Adipocyte (in vitro differentiated cells): ENCODE results near the gene SOX10.
A peak's percentile ranks its signal among the peaks of the same experiment; 100 is the strongest.

Experiments used
- DNase-seq: peaks from one replicate; pipeline ENCODE4 v3.0.0-alpha.2; 2015; ENCODE audit warnings: low read depth
- H3K27me3 ChIP-seq: replicated peaks from 2 replicates; pipeline ENCODE4 v1.7.0; 2013; ENCODE audit warnings: mild to moderate bottlenecking, low read length, moderate library complexity; ENCODE audit not compliant: control insufficient read depth, insufficient read depth
- H3K36me3 ChIP-seq: 2 replicates; pipeline ENCODE4 v1.7.0; 2013; ENCODE audit warnings: low read length, mild to moderate bottlenecking, moderate library complexity; ENCODE audit not compliant: control insufficient read depth, insufficient read depth, severe bottlenecking
- H3K4me1 ChIP-seq: 2 replicates; pipeline ENCODE4 v1.7.0; 2013; ENCODE audit warnings: mild to moderate bottlenecking, low read length, moderate library complexity; ENCODE audit not compliant: control insufficient read depth, insufficient read depth
- H3K4me3 ChIP-seq: 2 replicates; pipeline ENCODE4 v1.7.0; 2013; ENCODE audit warnings: mild to moderate bottlenecking, low read length, moderate library complexity
- H3K9ac ChIP-seq: 2 replicates; pipeline ENCODE4 v1.7.0; 2013; ENCODE audit warnings: mild to moderate bottlenecking, low read length, moderate library complexity
- H3K9me3 ChIP-seq: 2 replicates; pipeline ENCODE4 v1.7.0; 2013; ENCODE audit warnings: mild to moderate bottlenecking, low read length, moderate library complexity; ENCODE audit not compliant: control insufficient read depth

SOX10 gene

DNA sequence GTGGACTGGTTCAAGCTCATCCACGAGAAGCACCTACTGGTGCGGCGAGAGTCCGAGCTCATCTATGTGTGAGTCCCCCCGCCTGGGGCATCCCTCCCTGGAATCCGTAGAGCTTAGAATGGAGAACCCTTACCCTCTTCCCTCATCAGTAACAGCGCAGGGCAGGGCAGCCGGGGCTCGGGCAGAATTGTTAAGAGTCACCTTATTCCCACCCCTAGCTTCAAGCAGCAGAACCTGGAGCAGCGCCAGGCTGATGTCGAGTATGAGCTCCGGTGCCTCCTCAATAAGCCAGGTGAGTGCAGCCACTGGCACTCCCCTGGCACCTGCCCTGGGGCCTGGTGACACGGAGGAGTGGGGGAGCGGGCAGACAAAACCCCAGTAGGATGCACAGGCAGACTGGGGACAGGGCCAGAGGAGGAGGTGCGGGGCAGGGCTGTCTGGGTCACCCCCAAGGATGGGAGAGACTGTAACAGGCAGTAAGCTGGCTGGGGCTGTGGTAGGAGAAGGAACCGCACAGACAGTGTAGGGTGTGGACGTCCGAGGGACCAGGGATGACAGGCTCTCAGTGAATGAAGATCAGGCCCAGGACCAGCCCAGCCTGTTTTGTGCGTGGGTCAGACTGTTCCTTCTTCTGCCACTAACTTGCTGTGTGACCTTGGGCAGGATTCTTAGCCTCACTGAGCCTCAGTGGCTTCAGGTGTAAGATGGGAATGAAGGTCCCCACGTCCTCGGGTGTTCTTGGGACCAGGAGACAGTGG is 51.4 kb downstream of the SOX10 start:
- Histone ChIP-seq H3K36me3 (peaks cover 56% of the 10 kb centered on the region), H3K4me1 (peaks cover 31% of the 10 kb centered on the region), H3K4me3 (no peak overlapping the region), H3K9me3 (no peaks in the 10 kb centered on the region), H3K9ac (no peak overlapping the region), H3K27me3 (no peaks in the 10 kb centered on the region)
- DNase-seq: no peak

DNA sequence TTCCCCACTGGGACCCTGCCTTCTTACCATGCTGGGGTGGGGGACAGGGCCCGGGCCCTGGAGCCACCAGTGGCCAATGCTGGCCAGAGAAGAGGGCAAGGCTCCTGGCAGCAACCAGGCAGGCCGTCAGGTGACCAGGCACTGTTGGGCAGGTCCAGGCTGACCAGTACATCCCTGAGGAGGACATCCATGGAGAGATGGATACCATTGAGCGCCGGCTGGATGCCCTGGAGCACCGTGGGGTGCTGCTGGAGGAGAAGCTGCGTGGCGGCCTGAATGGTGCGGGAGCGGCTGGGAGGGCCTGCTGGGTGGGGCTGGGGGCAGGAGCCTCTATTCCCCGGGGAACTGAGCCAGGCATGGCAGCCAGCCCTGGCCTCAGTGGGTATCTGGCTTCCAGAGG is 52.0 kb downstream of the SOX10 start:
- Histone ChIP-seq H3K27me3 (no peaks in the 10 kb centered on the region), H3K4me3 (no peak overlapping the region), H3K4me1 (peaks cover 31% of the 10 kb centered on the region), H3K9ac (no peak overlapping the region), H3K36me3 (peaks cover 54% of the 10 kb centered on the region), H3K9me3 (no peaks in the 10 kb centered on the region)
- no peak for DNase-seq

DNA sequence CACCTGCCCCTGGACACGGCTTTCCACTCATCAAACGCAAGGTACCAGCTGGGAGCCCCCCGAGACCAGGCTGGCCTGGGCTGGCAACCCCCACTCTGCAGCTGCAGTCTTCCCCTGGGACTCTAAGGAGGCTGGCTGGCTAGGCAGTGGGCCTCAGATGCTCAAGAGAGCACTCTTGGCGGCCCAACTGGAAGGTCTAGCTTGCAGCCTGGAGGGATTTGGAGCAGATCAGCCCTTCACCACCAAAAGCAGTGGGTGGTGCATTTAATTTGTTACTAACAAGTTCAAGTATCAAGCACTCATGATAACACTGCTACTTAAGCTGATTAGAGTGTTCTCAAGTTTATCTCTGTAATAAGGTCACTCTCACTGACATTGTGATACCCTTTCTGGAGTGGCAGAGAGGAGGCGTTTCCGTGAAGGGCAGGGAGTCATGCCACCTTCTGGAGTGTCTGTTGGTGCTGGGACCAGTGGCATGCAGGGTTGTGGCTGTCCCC is 52.4 kb downstream of the SOX10 start:
- no peaks in the 10 kb centered on the region for H3K9me3 ChIP-seq
- no peak for DNase-seq
- no peaks in the 10 kb centered on the region for H3K27me3 ChIP-seq
- peaks cover 31% of the 10 kb centered on the region for H3K4me1 ChIP-seq
- no peak overlapping the region for H3K4me3 ChIP-seq
- no peak overlapping the region for H3K9ac ChIP-seq
- peaks cover 55% of the 10 kb centered on the region for H3K36me3 ChIP-seq

DNA sequence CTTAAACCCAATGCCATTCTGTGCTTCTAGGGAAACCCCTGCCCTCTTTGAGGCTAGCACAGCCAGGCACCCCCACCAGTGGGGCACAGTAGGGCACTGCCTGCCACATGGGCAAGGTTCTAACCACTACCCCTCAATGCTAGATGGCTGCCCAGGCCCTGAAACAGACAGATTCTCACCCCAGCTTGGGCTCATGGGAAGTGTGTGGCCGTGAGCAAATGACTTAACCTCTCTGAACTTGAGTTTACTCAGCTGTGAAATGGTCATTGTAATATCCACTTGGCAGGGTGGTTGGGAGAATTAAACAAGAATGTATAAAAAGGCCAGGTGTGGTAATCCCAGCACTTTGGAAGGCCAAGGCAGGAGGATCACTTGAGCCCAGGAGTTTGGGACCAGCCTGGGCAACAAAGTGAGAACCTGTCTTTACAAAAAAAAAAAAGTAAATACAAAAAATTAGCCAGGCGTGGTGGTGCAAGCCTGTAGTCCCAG is 53.4 kb downstream of the SOX10 start:
- Histone ChIP-seq H3K4me3 (no peak overlapping the region), H3K36me3 (peaks cover 58% of the 10 kb centered on the region), H3K27me3 (no peaks in the 10 kb centered on the region), H3K4me1 (peaks cover 31% of the 10 kb centered on the region), H3K9me3 (no peaks in the 10 kb centered on the region), H3K9ac (peak overlapping the region; percentile 27)
- no peak for DNase-seq

DNA sequence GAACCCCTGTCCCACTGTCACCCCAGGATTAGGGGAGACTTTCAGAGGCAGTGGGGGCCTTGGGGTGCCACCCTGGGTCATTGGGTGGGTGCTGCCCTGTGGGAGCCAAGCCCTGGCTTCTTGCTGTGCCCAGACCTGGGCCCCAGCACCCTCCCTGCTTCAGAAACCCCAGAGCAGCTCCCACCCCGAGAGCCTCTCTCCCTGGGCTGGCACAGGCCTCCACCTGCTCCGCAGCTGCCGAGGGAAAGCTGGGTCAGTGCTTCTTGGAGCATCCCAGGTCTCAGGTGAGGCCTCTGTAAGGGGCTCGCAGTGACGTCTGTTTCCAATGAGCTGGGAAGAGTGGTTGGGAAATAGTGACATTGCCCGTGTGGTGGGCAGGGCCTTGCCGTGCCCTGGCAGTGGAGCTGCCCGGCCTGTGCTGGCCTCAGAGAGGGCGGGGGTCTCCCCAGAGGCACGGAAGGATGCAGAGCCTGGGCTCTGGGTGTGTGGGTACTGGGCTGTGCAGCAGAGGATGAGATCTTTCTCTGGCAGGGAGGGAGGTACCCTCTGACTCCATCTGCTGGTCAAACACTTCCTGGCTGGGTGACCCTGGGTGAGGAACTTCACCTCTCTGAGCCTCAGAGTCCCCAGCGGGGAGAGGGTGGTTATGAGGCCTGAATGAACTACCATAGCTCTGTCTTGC is 53.9 kb downstream of the SOX10 start:
- Histone ChIP-seq H3K9ac (peak overlapping the region; percentile 27), H3K4me1 (peaks cover 34% of the 10 kb centered on the region), H3K27me3 (no peaks in the 10 kb centered on the region), H3K4me3 (no peak overlapping the region), H3K9me3 (no peaks in the 10 kb centered on the region), H3K36me3 (peaks cover 62% of the 10 kb centered on the region)
- peak; percentile 41 for DNase-seq

DNA sequence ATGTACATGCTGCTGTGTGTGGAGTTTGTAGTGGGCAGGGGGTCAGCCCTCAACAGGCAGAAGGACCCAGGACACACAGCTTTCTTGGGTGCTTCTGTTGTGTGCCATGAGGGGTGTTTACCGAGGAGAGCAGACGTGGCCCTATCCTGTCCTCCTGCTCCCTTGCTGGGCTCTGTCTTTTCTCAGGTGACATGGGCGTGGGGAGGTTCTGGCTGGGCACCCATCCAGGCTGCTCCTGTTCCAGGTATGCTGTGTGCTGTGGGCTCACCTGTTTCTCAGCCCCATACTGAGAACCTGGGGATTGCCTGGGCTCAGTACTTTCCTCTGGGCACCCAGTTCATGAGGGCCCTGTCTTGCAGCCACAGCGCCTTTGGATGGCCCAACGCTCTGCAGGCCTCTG is 55.0 kb downstream of the SOX10 start:
- no peak overlapping the region for H3K9ac ChIP-seq
- H3K36me3 ChIP-seq: peaks cover 72% of the 10 kb centered on the region
- H3K9me3 ChIP-seq: no peaks in the 10 kb centered on the region
- no peaks in the 10 kb centered on the region for H3K27me3 ChIP-seq
- peaks cover 42% of the 10 kb centered on the region for H3K4me1 ChIP-seq
- DNase-seq: no peak
- no peak overlapping the region for H3K4me3 ChIP-seq

DNA sequence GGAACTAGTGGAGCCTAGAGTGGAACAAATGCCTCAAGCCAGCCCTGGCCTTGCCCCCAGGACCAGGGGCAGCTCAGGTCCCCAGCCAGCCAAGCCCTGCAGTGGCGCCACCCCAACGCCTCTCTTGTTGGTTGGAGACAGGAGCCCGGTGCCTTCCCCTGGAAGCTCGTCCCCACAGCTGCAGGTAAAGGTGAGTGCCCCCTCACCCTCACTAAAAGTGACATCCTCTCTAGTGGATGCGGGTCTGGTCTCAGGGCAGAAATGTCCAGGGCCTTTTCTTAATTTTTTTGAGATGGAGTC is 56.8 kb downstream of the SOX10 start:
- Histone ChIP-seq H3K36me3 (peaks cover 78% of the 10 kb centered on the region), H3K4me3 (no peak overlapping the region), H3K27me3 (no peaks in the 10 kb centered on the region), H3K9me3 (no peaks in the 10 kb centered on the region), H3K9ac (no peak overlapping the region), H3K4me1 (peaks cover 28% of the 10 kb centered on the region)
- DNase-seq: no peak

DNA sequence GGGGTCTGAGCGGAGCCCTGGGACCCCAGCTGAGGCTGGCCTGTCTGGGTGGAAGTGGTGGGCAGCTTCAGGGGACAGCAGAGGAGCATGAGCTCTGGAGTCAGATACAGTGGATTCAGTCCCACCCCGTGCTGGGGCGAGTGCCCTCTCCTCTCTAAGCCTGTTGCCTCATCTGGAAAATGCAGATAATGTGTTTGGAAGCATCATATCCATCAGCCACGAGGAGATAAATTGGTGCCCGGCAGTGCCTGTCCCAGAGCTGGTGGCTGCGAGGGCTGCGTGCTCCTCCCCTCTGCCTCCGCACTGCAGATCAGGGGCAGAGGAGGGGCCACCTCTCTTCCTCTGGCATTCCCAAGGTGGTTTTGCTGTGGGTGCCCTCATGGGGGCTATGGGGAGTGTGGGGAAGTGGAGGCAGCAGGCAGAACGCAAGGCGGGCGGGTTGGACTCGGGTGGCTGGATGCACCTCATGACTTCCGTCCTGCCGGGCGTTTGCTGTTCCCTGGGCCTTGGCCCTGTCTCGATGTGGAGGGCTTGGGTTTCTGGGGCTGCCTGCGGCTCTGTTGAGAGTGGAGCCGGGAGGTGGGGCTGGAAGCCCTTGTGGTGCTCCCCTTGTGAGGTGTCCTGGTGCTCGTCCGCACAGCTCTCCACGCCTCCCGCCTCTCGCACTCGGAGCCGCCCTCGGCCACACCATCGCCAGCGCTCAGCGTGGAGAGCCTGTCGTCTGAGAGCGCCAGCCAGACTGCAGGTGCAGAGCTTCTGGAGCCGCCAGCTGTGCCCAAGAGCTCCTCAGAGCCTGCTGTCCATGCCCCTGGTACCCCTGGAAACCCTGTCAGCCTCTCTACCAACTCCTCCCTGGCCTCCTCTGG is 57.4 kb downstream of the SOX10 start:
- Histone ChIP-seq H3K27me3 (no peaks in the 10 kb centered on the region), H3K4me1 (peaks cover 28% of the 10 kb centered on the region), H3K9me3 (no peaks in the 10 kb centered on the region), H3K9ac (no peak overlapping the region), H3K36me3 (peaks cover 72% of the 10 kb centered on the region), H3K4me3 (no peak overlapping the region)
- no peak for DNase-seq

DNA sequence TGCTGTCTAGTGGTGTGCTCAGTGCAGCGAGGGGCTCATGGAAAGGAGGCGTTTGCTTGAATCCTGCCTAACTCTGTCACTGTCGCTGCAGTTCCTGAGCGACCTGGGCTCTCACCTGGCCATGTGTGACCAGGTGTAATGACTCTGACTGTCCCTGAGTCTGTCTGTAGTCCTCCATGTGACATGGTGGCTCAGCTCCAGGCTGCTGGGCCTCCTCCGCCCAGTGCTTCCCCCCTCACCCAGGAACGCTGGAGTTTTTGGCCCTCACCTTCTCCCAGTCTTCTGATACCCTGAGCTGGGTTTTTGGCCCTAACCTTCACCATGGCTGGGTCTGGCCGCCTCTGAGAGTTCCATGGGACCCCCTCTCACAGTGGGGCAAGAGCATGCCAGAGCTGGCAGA is 58.0 kb downstream of the SOX10 start:
- Histone ChIP-seq H3K36me3 (peaks cover 72% of the 10 kb centered on the region), H3K4me1 (peaks cover 22% of the 10 kb centered on the region), H3K4me3 (no peak overlapping the region), H3K9ac (no peak overlapping the region), H3K27me3 (no peaks in the 10 kb centered on the region), H3K9me3 (no peaks in the 10 kb centered on the region)
- DNase-seq: no peak

DNA sequence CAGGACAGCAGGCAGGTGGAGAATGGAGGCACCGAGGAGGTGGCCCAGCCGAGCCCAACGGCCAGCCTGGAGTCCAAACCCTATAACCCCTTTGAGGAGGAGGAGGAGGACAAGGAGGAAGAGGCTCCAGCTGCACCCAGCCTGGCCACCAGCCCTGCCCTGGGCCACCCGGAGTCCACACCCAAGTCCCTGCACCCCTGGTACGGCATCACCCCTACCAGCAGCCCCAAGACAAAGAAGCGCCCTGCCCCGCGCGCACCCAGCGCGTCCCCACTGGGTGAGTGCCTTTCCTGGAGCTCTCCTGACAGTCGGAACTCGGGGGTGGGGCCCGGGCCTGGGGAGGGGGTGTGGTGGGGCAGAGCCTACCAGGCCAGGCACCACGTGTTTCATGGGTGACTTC is 58.6 kb downstream of the SOX10 start:
- Histone ChIP-seq H3K4me3 (no peak overlapping the region), H3K9ac (no peak overlapping the region), H3K9me3 (no peaks in the 10 kb centered on the region), H3K27me3 (no peaks in the 10 kb centered on the region), H3K36me3 (peaks cover 77% of the 10 kb centered on the region), H3K4me1 (peaks cover 17% of the 10 kb centered on the region)
- DNase-seq: no peak

DNA sequence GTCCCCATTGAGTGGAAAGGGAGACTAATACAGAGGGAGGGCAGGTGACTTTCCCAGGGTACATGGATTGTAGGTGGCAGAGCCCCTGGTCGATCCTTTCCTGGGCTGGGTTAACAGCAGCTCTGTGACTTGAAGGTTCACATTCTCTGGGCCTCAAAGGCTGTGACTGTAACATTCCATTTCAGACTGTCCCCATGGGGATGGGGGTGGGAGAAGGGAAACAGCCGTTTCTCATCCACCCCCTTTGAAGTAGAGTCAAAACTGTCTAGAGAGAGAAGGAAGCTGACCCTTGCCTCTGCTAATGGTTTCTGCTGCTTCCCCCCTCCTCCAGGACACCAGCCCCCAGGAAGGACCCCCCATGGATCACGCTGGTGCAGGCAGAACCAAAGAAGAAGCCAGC is 59.0 kb downstream of the SOX10 start:
- peaks cover 79% of the 10 kb centered on the region for H3K36me3 ChIP-seq
- DNase-seq: no peak
- no peaks in the 10 kb centered on the region for H3K27me3 ChIP-seq
- no peak overlapping the region for H3K4me3 ChIP-seq
- H3K4me1 ChIP-seq: peaks cover 12% of the 10 kb centered on the region
- no peaks in the 10 kb centered on the region for H3K9me3 ChIP-seq
- no peak overlapping the region for H3K9ac ChIP-seq
